Upper lobe of left lung (tissue), 6 donors: ENCODE results near the gene MDFI. TPM values are rescaled to one million over a fixed set of nuclear protein-coding genes. Genes with fewer than 3 reads are reported as not detected.

ENCODE experiments used
- ATAC-seq, 2 donors: fragments of 200-7000 bp; cut with Tn5 transposase; one replicate each; pipeline ENCODE4 v1.9.1; 2022; ENCODE audit warnings: mild to moderate bottlenecking in 2 of 2, moderate library complexity in 2 of 2; ENCODE audit not compliant: low FRiP score in 2 of 2
- DNase-seq, 2 donors: peaks; one replicate each; pipeline ENCODE4 v3.0.0-alpha.2; 2019 to 2020
- H3K27ac ChIP-seq, 4 donors: fragments of 200-600 bp; sonication (generic); one replicate each; pipeline ENCODE4 v1.5.1; 2016 to 2019
- H3K27me3 ChIP-seq, 4 donors: fragments of 200-600 bp; sonication (generic); one replicate each; pipeline ENCODE4 v1.5.1; 2017 to 2019
- H3K36me3 ChIP-seq, 4 donors: fragments of 200-600 bp; sonication (generic); one replicate each; pipeline ENCODE4 v1.5.1; 2016 to 2019
- H3K4me1 ChIP-seq, 4 donors: fragments of 200-600 bp; sonication (generic); one replicate each; pipeline ENCODE4 v1.5.1; 2018 to 2019
- H3K4me3 ChIP-seq, 4 donors: fragments of 200-600 bp; sonication (generic); one replicate each; pipeline ENCODE4 v1.5.1; 2017 to 2019; ENCODE audit warnings: mild to moderate bottlenecking in 2 of 4, moderate library complexity in 1 of 4
- H3K9me3 ChIP-seq, 4 donors: fragments of 200-600 bp; sonication (generic); one replicate each; pipeline ENCODE4 v1.5.1; 2018 to 2019
- EP300 ChIP-seq, 4 donors: sonication (generic); formaldehyde crosslinking; IDR thresholded peaks; one replicate each; pipeline ENCODE4 v1.5.1; 2017; ENCODE audit warnings: antibody characterized with exemption in 4 of 4, control low read depth in 2 of 4
- POLR2A ChIP-seq, 4 donors: fragments of 450-650 bp; IDR thresholded peaks; one replicate each; pipeline ENCODE4 v1.5.1; 2016 to 2017; ENCODE audit warnings: antibody characterized with exemption in 4 of 4, mild to moderate bottlenecking in 2 of 4
- POLR2AphosphoS5 ChIP-seq, 2 donors: sonication (generic); formaldehyde crosslinking; IDR thresholded peaks; one replicate each; pipeline ENCODE4 v1.5.1; 2017; ENCODE audit warnings: antibody characterized with exemption in 2 of 2
- WGBS, 2 donors: methylation state at CpG; one replicate each; pipeline ENCODE4 v1.1.5; 2017 to 2018; 5-methylcytosine and 5-hydroxymethylcytosine counted together
- total RNA-seq, 6 donors: library from RNA; depleted of rRNA in 4 of 6; stranded (reverse); fragments of >200 nt in 4 of 6; gene quantifications; one replicate each; pipeline versions ENCODE4 v1.1.0 to v1.2.1, GENCODE V29; 2016 to 2021
- TF ChIP-seq, protein P1 (sequence below), 6 experiments: fragments of 450-650 bp in 4 of 6; fragments of 200-600 bp in 2 of 6; sonication (generic) in 2 of 6; IDR thresholded peaks; one replicate each; pipeline ENCODE4 v1.5.1; 2016 to 2019; ENCODE audit warnings: antibody characterized with exemption in 6 of 6
- donor health status: DM: no; HTN: no; CAD: no; lungs with moderate emphysema.
- donor health status: DM: no; HTN: yes; CAD: no; lungs with severe emphysema.

Gene MDFI
- total RNA-seq, 6 donors from 2014 or later: 4.9 to 23.4 (median 8.0) TPM

DNA sequence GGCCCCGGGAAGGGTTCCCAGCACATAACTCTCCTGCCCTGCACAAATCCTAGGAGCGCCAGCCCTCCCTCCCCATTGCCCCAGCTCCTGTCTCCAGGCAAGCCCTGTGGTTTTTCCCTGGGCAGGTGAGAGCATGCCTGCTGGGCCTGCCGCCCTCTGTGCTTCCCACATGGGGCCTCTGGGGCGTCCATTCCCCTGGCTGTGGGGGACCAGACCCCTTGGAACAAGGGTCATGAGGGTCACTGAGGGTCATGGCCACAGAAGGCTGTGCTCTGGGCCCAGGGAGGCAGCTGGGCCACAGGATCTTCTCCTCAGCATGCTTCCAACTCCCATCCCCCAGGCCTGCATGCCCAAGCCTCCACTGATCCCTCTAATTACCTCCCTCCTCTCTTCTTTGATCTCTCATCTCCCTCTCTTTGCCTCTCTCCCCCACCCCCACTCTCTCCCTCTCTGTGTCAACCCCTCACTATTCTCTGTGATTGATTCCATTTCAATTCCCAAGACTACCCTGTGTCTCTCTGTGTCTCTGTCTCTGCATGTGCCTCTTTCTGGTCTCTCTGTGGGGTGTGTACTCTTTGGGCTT, 6.1 kb downstream of the MDFI start:
- Histone ChIP-seq H3K9me3 (no peaks in the 10 kb centered on the region), H3K27ac (no peak overlapping the region), H3K36me3 (no peaks in the 10 kb centered on the region), H3K27me3 (no peaks in the 10 kb centered on the region), H3K4me3 (no peak overlapping the region), H3K4me1 (peaks cover 3 to 14% (median 11%) of the 10 kb centered on the region in 4 donors)
- no peak for ATAC-seq
- TF ChIP-seq EP300 (IDR thresholded peaks at IDR 0.05) (no peak), POLR2AphosphoS5 (IDR thresholded peaks at IDR 0.05) (no peak), POLR2A (IDR thresholded peaks at IDR 0.05) (no peak)
- TF ChIP-seq, protein P1, sequence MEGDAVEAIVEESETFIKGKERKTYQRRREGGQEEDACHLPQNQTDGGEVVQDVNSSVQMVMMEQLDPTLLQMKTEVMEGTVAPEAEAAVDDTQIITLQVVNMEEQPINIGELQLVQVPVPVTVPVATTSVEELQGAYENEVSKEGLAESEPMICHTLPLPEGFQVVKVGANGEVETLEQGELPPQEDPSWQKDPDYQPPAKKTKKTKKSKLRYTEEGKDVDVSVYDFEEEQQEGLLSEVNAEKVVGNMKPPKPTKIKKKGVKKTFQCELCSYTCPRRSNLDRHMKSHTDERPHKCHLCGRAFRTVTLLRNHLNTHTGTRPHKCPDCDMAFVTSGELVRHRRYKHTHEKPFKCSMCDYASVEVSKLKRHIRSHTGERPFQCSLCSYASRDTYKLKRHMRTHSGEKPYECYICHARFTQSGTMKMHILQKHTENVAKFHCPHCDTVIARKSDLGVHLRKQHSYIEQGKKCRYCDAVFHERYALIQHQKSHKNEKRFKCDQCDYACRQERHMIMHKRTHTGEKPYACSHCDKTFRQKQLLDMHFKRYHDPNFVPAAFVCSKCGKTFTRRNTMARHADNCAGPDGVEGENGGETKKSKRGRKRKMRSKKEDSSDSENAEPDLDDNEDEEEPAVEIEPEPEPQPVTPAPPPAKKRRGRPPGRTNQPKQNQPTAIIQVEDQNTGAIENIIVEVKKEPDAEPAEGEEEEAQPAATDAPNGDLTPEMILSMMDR (IDR thresholded peaks at IDR 0.05): no peak
- WGBS, 2 donors: 73 to 77% methylated on average over 3 to 4 of the region's 4 CpGs
- DNase-seq: no peak

DNA sequence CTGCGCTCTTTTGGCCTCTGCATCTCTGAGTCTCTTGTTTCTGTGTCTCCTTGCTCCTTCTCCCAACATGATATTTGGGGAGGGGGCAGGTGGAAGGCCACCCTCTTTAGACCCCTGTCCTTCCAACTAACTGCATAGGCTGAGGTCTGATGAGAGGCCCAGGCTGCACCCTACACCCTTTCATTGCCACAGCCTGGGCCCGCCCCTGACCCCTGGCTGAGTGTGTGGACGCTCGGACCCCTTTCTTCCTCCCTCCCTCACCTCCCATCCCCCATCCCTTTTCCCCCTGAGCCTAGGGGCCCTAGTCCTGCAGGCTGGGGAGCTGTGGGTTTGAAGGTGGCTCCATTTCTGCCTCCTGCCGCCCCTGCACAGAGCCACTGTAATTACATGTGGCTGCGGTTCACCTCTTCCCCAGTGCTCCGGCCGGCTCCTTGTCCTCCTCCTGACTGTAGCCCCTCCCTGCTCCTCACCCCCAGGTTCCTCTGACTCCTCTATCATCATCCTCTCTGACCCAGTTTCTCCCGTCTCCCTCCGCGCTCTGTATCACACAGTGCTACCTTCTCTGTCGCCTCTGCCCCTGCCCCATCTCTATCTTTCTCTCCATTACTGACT, 6.8 kb downstream of the MDFI start:
- no peaks in the 10 kb centered on the region for H3K36me3 ChIP-seq
- no peak overlapping the region for H3K4me3 ChIP-seq
- ATAC-seq: no peak
- no peak overlapping the region for H3K27ac ChIP-seq
- H3K9me3 ChIP-seq: no peaks in the 10 kb centered on the region
- no peaks in the 10 kb centered on the region for H3K27me3 ChIP-seq
- 84 to 95% methylated on average over 12 of the region's 12 CpGs for WGBS, 2 donors
- DNase-seq: no peak
- peaks cover 3 to 14% (median 11%) of the 10 kb centered on the region in 4 donors for H3K4me1 ChIP-seq
- TF ChIP-seq POLR2A (IDR thresholded peaks at IDR 0.05) (no peak), EP300 (IDR thresholded peaks at IDR 0.05) (no peak), POLR2AphosphoS5 (IDR thresholded peaks at IDR 0.05) (no peak)
- TF ChIP-seq, protein P1 (IDR thresholded peaks at IDR 0.05): no peak

DNA sequence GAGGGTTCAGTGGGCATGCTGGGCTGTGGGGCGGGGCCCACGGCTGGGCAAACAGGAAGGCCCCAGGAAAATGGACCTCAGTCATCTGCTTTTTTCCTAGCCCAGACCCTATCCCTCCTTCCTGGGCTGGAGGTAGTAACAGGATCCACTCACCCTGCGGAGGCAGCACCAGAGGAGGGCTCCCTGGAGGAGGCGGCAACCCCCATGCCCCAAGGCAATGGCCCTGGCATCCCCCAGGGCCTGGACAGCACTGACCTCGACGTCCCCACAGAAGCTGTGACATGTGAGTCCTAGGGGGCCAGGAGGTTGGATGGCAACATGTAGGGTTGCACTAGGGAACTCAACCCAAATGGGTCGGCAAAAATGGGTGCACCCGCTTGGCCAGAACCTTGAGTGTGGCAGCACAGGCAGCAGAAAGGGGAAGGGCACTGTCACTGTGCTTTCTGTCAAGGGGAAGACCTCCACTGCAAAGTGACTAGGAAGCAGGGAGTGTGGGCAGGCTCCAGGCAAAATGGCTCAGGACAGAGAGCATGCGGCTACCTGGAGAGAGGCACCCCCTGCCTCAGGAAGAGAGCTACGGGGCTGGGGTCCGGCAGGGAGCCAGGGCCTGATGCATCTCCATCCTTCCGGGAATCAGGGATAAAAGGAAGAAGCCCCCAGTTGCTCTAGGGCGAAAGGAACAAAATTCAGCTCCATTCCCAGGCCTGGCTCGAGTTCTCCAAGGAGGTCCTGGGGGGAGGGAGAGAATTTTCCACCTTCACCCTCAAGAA, 7.9 kb downstream of the MDFI start:
- H3K4me1 ChIP-seq: peaks cover 0 to 14% (median 11%) of the 10 kb centered on the region in 4 donors
- H3K27ac ChIP-seq: no peak overlapping the region
- 86 to 89% methylated on average over 10 to 13 of the region's 14 CpGs for WGBS, 2 donors
- TF ChIP-seq POLR2AphosphoS5 (IDR thresholded peaks at IDR 0.05) (no peak), POLR2A (IDR thresholded peaks at IDR 0.05) (no peak), EP300 (IDR thresholded peaks at IDR 0.05) (no peak)
- TF ChIP-seq, protein P1 (IDR thresholded peaks at IDR 0.05): no peak
- no peak for DNase-seq
- H3K4me3 ChIP-seq: no peak overlapping the region
- no peaks in the 10 kb centered on the region for H3K9me3 ChIP-seq
- ATAC-seq: no peak
- no peaks in the 10 kb centered on the region for H3K27me3 ChIP-seq
- H3K36me3 ChIP-seq: no peaks in the 10 kb centered on the region

DNA sequence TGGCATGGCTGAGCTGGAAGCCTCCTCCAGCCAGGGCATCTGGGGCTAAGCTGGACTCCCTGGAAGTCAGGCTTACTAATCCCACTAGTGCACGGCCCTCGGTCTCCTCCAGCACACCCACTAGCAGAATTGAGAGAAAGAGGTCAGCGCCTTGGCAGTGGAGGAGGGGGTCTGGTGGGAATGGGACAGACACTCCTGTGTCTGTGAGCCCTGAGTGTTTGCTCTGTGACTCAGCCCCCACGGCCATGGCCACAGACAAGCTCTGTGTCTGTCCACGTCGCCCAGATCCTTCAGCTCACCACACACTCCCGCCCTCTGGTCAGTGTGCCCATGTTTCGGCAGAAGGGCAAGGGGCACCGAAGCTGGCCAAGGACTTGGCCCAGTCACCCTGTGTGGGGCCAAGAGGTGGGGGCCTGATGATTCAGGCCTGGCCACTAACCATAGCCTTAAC, 8.8 kb downstream of the MDFI start:
- Histone ChIP-seq H3K27me3 (no peaks in the 10 kb centered on the region), H3K4me3 (no peak overlapping the region), H3K9me3 (no peaks in the 10 kb centered on the region), H3K4me1 (peaks cover 0 to 13% (median 10%) of the 10 kb centered on the region in 4 donors), H3K27ac (no peak overlapping the region), H3K36me3 (no peaks in the 10 kb centered on the region)
- 77 to 91% methylated on average over 7 to 8 of the region's 9 CpGs for WGBS, 2 donors
- no peak for ATAC-seq
- DNase-seq: no peak
- TF ChIP-seq EP300 (IDR thresholded peaks at IDR 0.05) (no peak), POLR2A (IDR thresholded peaks at IDR 0.05) (no peak), POLR2AphosphoS5 (IDR thresholded peaks at IDR 0.05) (no peak)
- TF ChIP-seq, protein P1 (IDR thresholded peaks at IDR 0.05): no peak
